GM18951 (cell line): ENCODE data around the gene KLHL28.

Experiments
- POLR2A ChIP-seq: IDR thresholded peaks from 4 replicates; pipeline ENCODE4 v1.6.1; 2011; ENCODE audit warnings: mild to moderate bottlenecking; ENCODE audit not compliant: insufficient read length, insufficient read depth; ENCODE audit errors: extremely low read depth
- in situ Hi-C: fragments of 300-500 bp; cut with MboI; formaldehyde crosslinking; loops from one replicate; pipeline ENCODE4 v1.12.0; 2022; ENCODE audit warnings: low sequenced_read_pairs, mixed read lengths, inconsistent platforms; ENCODE audit not compliant: unreplicated experiment

KLHL28 gene, protein sequence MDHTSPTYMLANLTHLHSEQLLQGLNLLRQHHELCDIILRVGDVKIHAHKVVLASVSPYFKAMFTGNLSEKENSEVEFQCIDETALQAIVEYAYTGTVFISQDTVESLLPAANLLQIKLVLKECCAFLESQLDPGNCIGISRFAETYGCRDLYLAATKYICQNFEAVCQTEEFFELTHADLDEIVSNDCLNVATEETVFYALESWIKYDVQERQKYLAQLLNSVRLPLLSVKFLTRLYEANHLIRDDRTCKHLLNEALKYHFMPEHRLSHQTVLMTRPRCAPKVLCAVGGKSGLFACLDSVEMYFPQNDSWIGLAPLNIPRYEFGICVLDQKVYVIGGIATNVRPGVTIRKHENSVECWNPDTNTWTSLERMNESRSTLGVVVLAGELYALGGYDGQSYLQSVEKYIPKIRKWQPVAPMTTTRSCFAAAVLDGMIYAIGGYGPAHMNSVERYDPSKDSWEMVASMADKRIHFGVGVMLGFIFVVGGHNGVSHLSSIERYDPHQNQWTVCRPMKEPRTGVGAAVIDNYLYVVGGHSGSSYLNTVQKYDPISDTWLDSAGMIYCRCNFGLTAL

DNA sequence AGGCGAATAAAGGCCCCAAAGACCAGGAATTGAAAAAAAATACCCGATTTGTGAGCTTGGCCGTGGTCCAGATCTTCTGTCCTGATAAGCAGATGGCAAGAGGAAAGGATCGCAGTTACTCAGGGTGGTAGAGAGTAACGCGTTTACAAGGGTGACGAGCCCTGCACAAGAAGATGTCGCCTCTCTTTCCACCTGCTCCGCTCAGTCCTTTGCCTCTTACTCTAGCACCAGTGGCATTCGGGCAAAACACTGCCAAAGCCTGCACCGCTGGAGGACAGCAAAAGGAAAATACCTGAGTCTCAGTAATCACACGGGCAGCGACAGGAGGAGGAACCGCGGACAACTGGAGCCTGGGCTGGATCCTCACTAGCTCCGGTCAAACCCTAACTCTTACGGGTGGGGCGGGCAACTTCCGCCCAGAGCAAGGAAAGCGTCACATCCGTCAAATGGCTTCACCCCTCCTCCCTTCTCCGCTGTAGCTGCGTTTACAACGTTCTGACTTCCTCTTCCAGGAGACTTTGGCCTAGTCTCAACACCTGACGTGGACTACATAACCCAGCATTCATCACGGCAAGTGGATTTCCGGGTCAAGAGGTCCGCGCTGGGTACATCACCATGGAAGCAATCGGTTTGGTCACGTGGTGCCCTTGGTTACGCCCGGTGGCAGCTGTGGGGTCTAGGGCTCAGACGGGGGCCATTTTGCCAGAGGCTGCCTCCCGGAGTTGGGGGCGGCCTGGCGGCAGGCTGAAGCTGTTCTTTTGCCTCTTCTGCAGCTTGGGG is at the start of gene KLHL28, which contains the start of gene TOGARAM1:
Gene KLHL28, minus strand, starts transcription at position 394 of the 780 bp plus-strand sequence. CDS start 16,019 bp downstream, outside the sequence.
Gene TOGARAM1, plus strand, starts transcription at position 637 of the 780 bp plus-strand sequence. CDS start 232 bp downstream, outside the sequence.
- peak; percentile 92 for TF ChIP-seq POLR2A

GRCh38 chr14:45003924-45004323 is 42.2 kb upstream of the KLHL28 start:
- TF ChIP-seq POLR2A, result no peak
- in situ Hi-C loops, result no loop called here

More for the DNA sequence above, at the start of gene KLHL28, which contains the start of gene TOGARAM1:
- in situ Hi-C loops, result no loop called here

GRCh38 chr14:44995770-44996294 is 34.1 kb upstream of the KLHL28 start:
- in situ Hi-C loops, result no loop called here

DNA sequence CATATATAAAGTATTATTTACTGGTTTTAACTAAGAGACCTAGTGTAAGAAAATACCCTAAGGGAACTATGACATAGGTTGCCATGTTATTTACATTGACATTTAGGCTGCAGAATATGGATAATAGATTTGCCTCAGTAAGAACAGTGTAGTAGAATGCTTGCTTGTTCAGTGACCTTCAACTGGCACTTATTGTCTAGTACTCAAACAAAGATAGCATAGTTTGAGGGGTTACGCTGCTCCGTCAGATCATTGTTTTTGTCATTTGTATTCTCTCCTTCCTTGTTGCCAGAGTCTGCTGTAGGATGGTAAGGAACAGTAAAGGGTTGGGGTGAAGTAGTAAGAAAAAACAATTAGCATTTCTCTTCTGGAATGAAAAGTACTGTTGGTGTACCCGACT is 33.4 kb upstream of the KLHL28 start:
- no peak for TF ChIP-seq POLR2A

More at GRCh38 chr14:44995770-44996294, 34.1 kb upstream of the KLHL28 start:
- TF ChIP-seq POLR2A, result no peak

DNA sequence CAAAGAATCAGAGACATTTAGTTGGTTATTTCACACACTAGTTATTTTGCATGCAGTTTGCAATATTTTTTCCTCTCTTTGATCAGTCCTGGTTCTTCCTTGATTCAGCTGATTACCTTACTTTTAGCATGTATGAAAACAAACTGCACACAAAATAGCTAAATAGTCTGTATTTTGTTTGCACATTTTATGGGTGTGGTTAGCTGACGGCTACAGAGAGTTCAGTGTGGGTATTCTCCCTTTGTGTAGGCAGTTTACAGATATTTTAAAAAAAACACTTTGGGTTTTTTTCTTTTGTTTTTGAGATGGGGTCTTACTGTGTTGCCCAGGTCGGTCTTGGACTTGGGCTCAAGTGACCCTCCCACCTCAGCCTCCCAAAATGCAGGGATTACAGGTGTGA is 28.8 kb upstream of the KLHL28 start:
- in situ Hi-C loops, result no loop called here
- TF ChIP-seq POLR2A, result no peak

More for the DNA sequence above, 33.4 kb upstream of the KLHL28 start:
- in situ Hi-C loops, result no loop called here

DNA sequence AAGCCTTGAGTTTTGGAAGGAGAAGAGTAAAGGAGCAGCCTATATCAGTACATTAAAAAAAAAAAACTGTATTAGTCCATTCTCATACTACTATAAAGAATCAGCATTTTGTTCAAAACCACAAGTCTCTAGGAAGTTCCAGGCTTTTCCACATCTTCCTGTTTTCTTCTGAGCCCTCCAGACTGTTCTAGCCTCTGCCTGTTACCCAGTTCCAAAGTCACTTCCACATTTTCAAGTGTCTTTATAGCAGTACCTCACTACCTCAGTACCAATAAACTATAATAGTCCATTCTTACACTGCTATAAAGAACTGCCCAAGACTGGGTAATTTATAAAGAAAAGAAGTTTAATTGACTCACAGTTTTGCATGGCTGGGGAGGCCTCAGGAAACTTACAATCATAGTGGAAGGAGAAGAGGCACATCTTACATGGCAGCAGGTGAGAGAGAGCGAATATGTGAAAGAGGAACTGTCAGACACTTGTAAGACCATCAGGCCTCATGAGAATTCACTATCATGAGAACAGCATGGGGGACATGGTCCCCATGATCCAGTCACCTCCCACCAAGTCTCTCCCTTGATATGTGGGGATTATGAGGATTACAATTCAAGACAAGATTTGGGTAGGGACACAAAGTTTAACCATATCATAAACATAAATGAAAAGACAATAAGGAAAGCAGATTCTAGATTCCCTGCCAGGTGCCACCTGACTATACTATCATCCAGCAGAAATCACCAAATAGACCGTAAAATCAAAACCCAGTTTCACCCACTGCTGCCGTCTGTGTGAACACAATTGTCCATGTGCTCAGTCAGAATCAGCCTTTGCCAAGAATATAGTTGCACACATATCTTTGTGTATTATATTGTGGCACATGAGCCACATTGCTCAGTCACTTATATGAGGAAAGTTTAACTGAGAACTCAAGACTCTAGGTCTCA is 28.0 kb upstream of the KLHL28 start:
- in situ Hi-C loops, result no loop called here
- no peak for TF ChIP-seq POLR2A

GRCh38 chr14:44988694-44989093 is 26.9 kb upstream of the KLHL28 start:
- TF ChIP-seq POLR2A, result no peak
- in situ Hi-C loops, result no loop called here

GRCh38 chr14:44982594-44982993 is 20.8 kb upstream of the KLHL28 start:
- in situ Hi-C loops, result no loop called here

DNA sequence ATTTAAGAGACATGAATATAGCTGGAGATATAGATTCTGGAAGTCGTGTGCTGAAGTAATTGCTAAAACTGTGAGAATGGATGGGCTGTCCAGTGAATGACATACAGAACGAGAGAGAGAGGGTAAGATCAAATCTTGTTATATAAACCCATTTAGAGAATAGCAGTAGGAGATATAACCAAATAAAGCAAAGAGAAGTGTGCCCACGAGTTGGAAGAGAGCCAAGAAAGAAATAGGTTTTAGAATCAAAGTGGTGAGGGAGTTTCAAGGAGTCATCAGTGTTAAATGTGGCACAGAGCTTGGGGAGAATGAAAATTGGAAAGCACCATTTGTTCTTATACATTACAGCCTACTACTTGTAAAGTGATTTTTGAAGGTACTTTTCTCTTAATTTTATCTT is 19.5 kb upstream of the KLHL28 start:
- in situ Hi-C loops, result no loop called here
- TF ChIP-seq POLR2A, result no peak

More at GRCh38 chr14:44982594-44982993, 20.8 kb upstream of the KLHL28 start:
- TF ChIP-seq POLR2A, result no peak

DNA sequence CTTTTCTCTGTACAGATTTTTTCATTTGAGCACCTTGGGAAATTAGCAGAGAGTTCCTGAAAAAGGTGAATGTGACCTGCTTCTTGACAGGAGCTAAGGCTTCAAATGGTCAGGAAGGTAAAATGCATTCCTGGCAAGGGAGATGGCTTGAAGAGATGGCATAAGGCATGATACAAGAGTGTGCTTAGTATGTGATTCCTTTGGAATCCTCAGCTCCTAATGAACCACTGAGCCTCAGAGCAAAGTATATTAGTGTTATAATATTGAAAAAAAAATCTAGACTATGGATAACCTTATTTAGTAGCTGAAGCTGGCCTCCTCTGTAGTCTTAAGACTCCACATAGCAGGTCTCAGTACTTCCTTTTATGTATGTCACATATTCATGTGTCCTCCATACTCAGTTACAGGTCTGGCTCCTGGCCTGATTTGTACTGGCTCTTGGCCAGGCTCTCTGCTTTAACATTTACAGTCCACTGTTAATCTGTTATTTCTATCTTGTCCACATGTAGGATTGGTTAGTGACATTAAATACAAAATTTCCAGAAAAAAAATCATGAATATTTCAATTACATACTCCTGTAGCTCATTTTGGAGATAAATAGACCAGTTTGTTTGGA is 18.1 kb upstream of the KLHL28 start:
- in situ Hi-C loops, result no loop called here
- TF ChIP-seq POLR2A, result no peak

DNA sequence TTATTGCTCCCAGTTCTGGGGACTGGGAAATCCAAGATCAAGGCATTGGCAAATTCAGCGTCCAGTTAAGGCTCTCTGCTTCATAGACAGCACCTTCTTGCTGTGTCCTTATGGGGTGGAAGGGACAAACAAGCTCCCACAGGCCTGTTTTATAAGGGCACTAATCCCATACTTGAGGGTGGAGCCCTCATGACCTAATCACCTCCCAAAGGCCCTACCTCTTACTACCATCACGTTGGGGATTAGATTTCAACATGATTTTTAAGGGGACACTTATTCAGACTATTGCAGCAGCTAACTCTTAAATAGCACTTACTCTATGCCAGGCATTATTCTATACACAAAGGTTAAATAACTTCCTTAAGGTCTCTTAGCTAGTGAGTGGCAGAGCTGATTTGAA is 17.5 kb upstream of the KLHL28 start:
- in situ Hi-C loops, result no loop called here
- TF ChIP-seq POLR2A, result no peak
